Dedifferentiated amniotic fluid mesenchymal stem cell (primary cell): ENCODE results near the gene TMEM18.
A peak's percentile ranks its signal among the peaks of the same experiment; 100 is the strongest.

Source experiments
- DNase-seq: peaks from one replicate; pipeline ENCODE4 v3.0.0-alpha.2; 2016; ENCODE audit errors: extremely low spot score

Gene TMEM18

DNA sequence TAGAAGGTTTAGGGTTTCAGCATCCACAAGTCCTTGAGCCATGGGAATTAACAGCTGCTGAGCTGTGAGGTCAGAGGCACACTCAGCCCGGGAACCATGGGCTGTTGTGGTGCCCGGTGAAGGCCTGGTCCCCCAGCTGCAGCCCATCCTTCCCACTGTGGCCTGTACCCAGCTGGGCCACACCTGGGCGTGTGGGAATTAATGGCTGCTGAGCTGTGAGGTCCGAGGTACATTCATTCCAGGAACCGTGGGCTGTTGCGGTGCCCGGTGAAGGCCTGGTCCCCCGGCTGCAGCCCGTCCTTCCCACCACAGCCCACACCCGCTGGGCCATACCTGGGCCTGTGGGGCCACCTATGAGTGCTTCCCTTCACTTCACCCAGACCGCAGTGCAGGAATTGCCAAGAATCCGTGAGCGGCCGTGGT is 25.2 kb downstream of the TMEM18 start:
- no peak for DNase-seq

DNA sequence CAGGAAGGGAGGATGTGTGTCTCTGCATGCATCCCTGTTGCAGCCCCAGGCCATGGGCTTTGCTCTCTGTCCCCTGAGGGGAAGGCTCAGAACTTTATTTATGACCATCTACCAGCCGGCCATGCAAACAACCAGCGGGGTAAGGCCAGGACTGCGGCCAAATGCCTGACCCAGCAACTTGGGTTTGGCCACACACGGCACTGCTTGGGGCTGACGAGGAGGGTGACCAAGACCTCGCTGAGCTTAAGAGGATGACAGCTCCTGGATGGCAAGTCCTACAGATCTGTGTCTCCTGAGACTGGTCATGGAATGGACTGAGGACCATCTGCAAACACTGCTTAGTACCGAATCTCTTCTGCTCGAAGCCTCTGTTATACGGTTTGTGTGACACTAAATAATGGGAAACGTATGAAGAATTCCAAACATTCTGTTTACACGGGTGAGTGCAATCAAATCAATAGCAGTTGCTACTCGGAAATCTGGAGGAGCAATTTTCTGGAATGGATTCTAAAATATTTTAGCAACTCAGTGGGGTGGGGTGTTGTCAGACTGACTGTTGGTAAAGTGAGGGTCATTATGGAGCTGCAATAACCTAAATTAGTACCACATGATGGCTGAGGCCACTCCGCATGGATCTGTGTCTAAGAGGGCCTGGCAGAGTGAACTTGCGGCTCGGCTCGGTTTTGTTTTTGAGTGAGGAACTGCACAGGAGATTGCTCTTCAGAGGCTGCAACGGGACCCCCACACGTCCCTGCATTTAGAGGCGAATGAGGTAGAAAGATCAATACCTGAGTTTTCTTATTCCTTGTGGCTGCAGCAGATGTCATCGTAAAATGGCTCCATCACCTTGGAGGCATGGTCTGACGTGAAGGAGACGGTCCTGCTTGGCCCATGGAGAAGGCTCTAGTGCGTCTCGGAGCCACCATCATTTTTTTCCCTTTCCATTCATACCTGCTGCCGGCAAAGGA is 26.6 kb downstream of the TMEM18 start:
- DNase-seq, result peak; percentile 55

DNA sequence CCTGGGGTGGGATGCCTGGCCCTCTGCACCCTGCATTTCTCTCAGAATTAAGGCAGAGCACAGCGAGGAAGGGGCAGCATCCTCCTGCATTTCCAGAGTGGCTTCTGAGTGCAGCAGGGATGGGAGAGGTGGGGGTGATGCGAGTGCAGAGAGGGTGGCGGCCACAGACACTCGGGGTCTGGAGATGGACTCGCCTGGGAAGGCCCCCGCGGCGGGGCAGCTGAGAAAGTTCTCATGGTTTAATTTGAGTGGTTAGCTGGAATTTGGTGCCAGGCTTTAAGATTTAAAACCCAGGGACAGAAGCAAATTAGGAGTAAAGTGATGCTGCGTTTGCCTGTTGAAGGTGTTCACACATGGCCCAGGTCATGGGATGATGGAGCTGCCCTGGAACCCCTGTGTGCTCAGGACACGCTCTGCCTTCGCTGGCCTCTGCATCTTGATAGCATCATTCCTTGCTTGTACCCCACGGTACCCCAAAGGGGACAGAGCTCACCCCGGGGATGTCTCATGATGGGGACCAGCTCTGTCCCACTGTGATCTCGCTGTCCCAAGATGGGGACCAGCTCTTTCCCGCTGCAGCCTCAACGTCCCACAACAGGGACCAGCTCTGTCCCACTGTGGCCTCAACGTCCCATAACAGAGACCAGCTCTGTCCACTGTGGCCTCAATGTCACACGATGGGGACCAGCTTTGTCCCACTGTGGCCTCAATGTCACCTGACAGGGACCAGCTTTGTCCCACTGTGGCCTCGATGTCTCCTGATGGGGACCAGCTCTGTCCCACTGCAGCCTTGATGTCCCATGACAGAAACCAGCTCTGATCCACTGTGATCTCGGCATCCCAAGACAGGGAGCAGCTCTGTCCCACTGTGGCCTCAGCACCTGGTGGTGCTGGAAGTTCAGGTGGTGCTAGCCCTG is 27.5 kb downstream of the TMEM18 start:
- DNase-seq, result no peak

DNA sequence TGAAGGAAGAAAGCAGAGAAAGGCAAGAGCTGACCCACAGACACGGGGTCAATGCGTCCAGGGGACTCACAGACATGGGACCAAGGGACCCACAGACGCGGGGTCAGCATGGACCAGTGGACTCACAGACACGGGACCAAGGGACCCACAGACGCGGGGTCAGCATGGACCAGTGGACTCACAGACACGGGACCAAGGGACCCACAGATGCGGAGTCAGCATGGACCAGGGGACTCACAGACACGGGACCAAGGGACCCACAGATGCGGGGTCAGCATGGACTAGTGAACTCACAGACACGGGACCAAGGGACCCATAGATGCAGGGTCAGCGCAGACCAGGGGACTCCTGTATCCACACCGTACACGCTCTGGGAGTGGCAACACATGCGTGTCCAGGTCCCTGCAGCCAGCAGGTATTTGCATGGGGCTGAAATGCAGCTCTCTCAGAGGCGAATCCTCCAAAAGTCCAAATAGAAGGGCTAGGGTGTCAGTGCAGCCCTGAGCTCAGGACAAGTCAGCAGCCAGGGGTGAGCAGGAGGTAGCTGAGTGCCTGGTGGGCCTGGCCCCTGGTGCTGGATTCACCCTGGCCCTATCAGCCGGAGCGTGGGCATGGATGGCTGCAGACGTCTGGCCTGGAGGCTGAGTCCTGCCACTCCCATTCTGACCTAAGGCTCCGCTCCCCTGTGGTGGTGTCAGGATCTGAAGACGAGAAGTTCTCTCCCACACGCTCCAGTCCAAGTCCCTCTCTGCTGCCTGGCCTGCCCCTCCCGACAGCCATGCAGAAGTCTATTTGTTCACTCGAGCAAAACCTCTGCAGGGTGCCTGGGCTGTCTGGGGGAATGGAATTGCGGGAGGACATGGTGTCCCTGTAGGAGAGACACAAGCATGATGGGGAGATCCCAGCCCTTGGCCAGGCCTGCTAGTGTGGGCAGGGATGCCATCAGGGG is 28.5 kb downstream of the TMEM18 start:
- no peak for DNase-seq

DNA sequence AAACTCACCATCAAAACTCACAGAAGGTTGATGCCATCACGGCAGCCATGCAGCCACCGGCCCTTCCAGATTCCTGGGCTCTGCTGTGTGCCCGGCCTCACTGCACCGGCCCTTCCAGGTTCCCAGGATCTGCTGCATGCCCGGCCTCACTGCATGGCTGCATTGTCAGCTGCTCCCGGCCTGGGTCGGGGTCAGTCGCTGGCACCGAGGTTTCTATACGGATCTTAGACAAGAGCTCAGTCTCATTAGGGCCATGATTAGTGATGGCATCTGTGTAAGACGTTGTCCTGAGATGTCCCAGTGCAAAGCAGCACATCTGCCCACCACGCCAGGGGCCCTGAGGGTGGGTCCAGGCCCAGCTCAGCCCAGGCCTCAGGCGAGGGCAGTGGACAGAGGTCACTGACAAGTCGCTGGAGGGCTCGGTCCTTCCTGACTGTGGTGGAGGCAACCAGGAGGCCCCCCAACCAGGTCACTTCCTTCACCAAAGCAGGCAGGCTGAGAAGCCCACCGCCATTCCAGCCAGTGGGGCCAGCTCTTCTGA is 29.4 kb downstream of the TMEM18 start:
- no peak for DNase-seq

DNA sequence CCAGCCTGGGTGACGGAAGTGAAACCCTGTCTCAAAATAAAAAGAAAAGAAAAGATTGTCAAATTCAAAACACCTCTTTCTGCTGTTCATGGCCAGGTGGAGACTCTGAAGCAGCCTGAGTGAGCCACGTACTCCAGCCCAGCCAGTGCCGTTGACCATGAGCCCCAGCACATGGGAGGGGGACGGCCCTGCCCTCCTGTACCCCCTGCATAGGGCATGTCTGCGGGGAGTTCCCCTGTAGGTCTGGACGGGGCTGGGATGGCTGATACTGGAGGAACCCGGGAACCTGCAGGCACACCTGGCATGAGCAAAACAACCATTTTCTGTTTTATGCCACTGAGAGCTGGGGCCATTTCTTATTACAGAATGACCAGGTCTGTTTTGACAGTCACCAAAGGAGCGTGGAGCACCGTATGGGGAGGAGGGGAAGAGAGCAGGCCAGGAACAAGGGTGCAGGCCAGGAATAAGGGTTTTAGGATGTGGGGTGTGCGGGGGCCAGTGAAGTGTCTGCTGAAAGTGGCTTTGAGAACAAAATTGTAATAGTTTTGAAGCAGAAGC is 30.1 kb downstream of the TMEM18 start:
- DNase-seq, result no peak

DNA sequence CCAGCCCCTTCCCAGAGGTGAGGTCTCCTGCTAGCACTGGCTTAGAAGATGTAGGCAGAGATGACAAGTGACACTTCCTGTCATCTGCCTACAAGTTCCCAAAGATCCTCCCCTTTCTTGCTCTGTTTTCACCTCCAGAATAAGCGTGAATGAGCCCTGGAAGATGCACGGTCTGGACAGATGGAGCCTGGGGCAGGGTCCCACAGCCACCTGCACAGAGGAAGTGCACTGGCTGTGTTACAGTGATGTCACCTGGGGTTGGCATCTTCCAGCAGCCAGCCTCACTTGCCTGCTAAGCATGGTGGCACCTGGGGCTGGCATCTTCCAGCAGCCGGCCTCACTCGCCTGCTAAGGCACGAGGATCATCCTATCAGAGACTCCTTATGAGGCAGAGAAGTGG is 32.3 kb downstream of the TMEM18 start:
- no peak for DNase-seq

DNA sequence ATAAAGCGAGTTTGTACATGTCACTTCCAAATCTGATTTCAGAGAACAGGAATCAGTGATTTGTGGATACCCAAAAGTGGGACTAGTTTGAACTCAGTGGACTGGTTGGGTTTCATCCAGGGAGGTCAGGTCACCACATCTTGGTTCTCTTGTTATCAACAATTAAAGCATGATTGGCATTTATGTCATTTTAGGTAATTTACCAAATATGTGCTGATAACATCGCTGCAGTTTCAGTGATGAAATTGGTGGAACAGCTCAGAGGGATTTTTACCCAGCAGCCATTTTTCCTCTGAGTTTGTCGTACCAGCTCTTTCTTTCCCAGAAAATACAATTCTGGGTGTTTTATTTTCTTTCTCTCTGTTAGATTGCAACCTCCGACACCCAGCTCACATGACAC is 33.4 kb downstream of the TMEM18 start:
- no peak for DNase-seq

DNA sequence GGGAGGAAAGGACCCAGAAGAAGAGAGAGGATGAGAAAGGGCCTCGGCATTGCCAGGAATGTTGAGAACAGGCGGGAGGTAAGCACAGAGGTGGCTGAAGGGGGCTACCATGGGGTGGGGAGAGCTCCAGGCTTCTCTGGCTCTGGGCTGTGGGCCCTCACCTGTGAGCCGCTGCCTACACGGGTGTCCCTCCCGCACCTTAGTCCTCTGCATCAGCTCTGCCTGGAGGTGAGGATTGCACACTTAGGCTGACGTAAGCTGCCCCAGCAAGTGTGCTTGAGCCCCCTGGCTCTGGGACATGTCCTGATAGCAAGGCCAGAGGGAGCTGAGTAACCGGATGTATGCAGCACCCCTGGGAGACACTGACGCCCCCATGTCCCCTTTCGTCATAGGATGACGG is 33.9 kb downstream of the TMEM18 start:
- no peak for DNase-seq

DNA sequence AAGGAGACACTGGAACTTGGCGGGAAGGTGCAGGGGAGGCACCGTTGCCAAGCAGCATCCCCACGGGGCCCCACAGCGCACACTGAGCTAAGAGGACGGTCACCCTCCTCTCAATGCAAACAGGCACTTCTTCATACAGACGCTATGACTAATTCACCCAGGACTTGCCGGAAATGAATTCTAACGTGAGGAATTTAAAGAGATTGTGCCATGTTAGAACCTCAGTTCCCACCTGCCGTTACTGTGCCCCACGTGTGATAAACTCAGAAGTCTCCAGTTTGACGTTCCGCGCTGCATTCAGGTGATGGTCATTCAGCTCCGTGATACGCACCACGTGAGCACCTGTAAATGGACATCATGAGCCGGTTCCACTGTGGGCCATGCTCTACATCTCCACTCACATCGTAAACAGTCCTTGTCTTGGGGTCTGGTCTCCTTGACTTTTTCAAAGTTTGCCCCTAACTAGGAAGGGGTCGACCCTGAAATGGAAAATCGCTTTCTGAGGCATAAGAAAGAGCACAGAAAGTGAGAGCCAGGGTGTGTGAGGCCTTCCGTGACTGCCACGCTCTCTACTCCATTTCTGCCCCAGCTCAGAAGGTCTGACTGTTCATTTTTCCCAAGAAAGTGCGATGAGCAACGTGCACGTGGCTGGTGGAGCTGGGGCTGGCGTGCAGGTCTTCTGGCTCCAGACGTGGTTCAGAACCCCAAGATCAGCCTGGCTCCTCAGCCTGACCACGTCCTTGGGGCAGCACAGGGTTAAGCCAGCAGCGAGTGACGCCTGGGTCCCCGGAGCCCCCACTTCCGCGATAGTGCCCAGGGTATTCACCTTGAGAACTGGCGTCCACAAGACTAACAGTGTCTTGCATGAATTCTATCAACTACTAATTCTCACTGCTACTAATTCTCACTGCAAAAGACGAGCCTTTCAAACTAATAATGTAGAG is 35.1 kb downstream of the TMEM18 start:
- no peak for DNase-seq

DNA sequence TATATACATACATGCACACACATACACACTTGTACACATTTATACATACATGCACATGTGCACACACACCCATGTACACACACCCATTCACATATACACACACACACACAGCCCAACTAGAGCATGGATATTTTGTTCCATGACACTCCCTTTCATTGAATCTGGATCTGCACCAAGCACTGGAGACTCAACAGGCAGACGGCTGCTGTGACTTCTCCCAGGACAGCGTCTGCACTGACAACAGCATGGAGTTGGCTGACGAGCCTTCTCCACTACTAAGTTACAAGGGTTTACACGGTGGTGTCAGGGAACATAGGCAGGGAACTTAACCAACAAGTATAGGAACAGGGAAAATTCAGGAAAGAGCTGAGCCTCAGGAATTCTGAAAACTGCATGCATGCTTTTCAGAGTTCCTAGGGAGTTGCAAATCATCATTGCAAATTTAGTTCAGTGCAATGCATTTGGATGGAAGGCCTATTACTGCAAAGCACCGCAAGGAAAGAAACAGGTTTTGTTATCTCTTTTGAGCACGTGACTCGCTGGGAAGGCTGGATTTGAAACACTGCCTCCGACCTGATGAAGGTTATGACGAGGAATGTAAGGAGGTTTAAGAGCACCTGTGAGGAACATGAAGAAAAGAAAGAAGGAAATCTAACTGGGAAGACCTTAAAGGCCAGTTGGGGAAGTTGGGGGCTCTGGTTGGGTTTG is 35.9 kb downstream of the TMEM18 start:
- no peak for DNase-seq

DNA sequence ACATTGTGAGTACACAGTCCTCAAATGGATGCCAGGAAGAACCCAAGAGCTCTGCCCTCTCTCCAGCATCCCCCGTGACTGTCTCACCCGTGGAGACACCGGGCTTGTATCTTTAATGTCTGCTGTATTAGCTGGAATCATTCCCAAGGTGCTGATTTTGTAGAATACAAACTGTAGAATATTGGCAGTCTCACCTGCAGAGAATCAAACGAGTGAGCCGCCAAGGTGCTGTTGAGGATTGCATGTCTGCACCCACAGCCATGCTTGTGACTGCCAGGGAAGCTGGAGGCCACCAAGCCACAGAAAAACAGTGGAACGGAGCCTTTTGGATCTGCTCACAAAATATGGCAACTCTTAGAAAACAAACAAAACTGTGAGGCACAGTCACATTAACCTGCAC is 37.5 kb downstream of the TMEM18 start:
- DNase-seq, result no peak

DNA sequence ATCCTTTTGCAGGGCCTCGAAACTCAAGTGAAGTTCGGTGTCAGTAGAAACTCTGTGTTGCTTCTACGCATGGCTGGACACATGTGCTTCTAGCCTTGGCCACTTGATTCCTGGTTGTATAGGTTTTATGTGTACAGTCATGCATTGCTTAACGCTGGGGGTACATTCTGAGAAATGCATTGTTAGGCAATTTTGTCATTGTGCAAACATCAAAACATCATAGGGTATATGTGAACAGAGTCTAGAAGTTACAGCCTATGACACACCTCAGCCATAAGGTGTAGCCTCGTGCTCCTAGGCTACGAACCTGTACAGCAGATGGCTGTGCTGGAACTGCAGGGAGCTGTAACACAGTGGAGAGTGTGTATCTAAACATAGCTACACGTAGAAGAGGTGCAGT is 39.4 kb downstream of the TMEM18 start:
- DNase-seq, result no peak

DNA sequence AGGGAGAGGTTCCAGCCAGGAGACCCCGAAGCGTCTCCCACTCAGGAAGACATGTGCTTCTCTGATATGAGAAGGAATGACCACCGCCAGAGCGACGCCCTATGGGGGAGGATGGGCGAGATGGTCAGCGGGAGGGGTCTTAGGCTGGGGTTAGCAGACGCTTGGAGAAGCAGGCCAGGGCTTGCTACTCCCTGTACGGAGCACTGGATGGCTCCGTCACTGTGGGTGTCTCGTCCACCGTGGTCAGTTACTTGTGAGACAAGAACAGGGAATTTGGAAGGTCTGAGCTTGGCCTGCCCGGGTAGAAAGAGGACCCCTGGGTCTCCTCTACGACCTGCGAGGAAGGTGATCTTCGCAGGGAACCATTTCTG is 39.8 kb downstream of the TMEM18 start:
- DNase-seq, result no peak

DNA sequence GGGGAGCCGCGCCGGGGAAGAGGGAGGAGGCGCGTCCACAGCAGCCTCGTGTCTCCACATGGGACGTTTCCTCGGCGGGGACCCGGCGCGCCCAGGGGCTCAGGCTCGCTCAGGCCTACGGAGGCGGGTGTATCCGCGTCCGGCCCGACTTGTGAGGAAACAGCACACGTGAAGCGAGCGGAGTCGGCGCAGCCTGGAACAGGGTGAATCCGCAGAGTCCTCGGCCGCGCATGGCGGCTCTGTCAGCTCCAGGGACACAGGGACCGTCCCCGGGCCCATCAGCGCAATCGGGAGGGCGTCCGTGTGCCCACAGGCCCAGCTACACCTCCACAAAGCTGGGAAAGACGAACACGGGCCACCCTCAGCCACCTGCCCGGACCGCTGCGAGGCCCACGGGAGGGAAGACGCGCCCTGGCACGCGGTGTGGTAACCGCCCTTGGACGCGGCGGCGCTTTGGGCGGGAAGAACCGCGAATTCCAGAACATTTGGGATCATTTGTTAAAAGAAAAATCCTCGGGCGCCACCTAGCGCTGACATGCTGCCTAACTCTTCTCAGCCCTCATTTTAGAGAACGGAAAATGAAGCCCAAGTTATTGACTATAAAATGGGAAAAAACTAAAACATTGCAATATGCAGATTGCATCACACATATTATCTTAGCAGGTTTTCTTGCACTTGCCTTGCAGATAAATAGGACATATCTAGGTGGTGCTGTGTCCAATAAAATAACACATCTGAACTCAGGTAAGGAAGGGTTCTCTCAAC is 40.4 kb downstream of the TMEM18 start:
- peak; percentile 67 for DNase-seq

DNA sequence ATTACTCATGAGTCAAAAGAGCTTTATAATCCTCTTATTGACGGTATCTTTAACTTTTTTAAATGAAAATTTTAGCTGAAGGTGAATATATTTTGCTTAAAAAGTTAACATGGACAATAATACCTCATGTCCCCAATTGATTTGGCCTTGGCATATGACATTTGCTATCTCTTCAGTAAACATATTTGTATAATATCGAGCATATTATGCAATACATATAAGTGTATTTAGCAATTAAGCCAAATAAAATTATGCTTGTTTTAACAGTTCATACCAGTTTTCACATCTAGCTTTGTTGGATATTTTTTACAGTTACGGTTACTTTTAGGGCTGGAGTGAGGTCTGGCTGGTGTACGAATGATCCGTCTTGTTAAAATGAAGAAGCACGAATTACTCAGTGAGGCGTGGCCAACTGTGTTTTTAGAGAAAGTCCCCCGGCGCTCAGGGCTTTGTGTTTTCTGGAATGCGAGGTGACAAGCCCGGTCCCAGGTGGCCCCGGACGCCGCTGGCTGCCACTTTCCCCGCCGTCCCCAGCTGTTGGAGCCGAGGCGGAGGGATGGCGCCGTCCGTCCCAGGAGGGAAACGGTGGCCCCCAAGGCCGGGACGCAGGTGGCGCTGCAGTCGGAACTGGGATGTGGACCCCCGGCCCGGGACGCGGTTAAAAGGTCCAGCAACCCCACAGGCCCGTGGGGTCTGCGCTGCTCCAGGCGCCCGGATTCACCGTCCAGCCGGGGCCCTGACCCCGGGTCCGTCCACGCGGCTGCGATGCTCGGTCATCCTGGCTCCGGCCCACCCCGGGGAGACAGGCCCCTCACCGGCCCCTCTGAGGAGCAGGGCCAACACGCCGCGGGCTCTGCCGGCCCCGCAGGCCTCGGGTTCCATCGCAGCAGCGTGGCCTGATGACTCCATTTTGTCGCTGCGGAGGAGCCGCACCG is 41.3 kb downstream of the TMEM18 start:
- no peak for DNase-seq
